H1 (cell line): Measurements from ENCODE around the gene SYMPK. TPM values are rescaled to one million over a fixed set of nuclear protein-coding genes. Genes with fewer than 3 reads are reported as not detected.

Experiments used
- CTCF ChIA-PET: fragments of 300-600 bp; sonication (Branson Sonifier 250); formaldehyde crosslinking; loops from one replicate; lab custom pipeline; 2021; ENCODE audit not compliant: partially characterized antibody; lab: Charles Lee
- POLR2A ChIA-PET: fragments of 300-600 bp; sonication (Branson Sonifier 250); formaldehyde crosslinking; loops from one replicate; lab custom pipeline; 2021; ENCODE audit warnings: inconsistent platforms; ENCODE audit not compliant: partially characterized antibody; lab: Charles Lee
- DNase-seq, 2 experiments: peaks; one replicate each; pipeline versions ENCODE4 v3.0.0 to v3.0.0-alpha.2; 2010 to 2022; ENCODE audit warnings: low spot score in 2 of 2, low read depth in 1 of 2, mixed read lengths in 1 of 2
- FAIRE-seq: peaks from 2 replicates; lab custom pipeline; 2011; peaks lifted over from hg19 to GRCh38; lab: Jason Lieb, UNC
- H2AFZ ChIP-seq: 2 replicates; pipeline ENCODE4 v1.8.1; 2012; ENCODE audit warnings: low read length, inconsistent platforms
- H2AK5ac ChIP-seq: 2 replicates; pipeline ENCODE4 v1.6.1; 2013; ENCODE audit warnings: low read depth, low read length
- H2BK120ac ChIP-seq: replicated peaks from 2 replicates; pipeline ENCODE3; 2013; ENCODE audit warnings: low read depth, low read length, inconsistent platforms
- H2BK12ac ChIP-seq: 2 replicates; pipeline ENCODE4 v1.6.1; 2013; ENCODE audit warnings: low read depth, low read length
- H2BK15ac ChIP-seq: 2 replicates; pipeline ENCODE4 v1.6.1; 2013; ENCODE audit warnings: low read length
- H2BK20ac ChIP-seq: 2 replicates; pipeline ENCODE4 v1.6.1; 2013; ENCODE audit warnings: low read length
- H2BK5ac ChIP-seq: 2 replicates; pipeline ENCODE4 v1.6.1; 2013; ENCODE audit warnings: low read depth, low read length
- H3K14ac ChIP-seq: 2 replicates; pipeline ENCODE4 v1.6.1; 2013; ENCODE audit warnings: inconsistent platforms; ENCODE audit not compliant: insufficient read length
- H3K18ac ChIP-seq: 2 replicates; pipeline ENCODE4 v1.6.1; 2013; ENCODE audit warnings: low read length; ENCODE audit errors: extremely low read depth
- H3K23ac ChIP-seq: 2 replicates; pipeline ENCODE4 v1.6.1; 2013; ENCODE audit warnings: inconsistent platforms; ENCODE audit not compliant: insufficient read length
- H3K23me2 ChIP-seq: 2 replicates; pipeline ENCODE4 v1.6.1; 2013; ENCODE audit warnings: low read depth, low read length
- H3K27ac ChIP-seq: 2 replicates; pipeline ENCODE4 v1.6.1; 2011; ENCODE audit warnings: low read depth, low read length, inconsistent platforms
- H3K27me3 ChIP-seq, 4 experiments: replicated peaks in 1 of 4; 1 replicate in 1 of 4; 2 replicates in 3 of 4; pipeline versions ENCODE4 v1.6.1 to v1.8.1; 2011 to 2013; ENCODE audit warnings: low read length in 3 of 4, mild to moderate bottlenecking in 3 of 4, inconsistent platforms in 2 of 4, mixed read lengths in 2 of 4, moderate library complexity in 1 of 4; ENCODE audit not compliant: control insufficient read depth in 3 of 4, insufficient read depth in 3 of 4; ENCODE audit errors: extremely low read depth in 1 of 4
- H3K36me3 ChIP-seq, 4 experiments: 2 replicates each; pipeline versions ENCODE4 v1.6.1 to v1.8.1; 2011 to 2013; ENCODE audit warnings: mild to moderate bottlenecking in 4 of 4, low read length in 3 of 4, moderate library complexity in 2 of 4, control low read depth in 1 of 4, inconsistent platforms in 1 of 4; ENCODE audit not compliant: insufficient read depth in 4 of 4, control insufficient read depth in 2 of 4
- H3K4ac ChIP-seq: replicated peaks from 2 replicates; pipeline ENCODE3; 2013; ENCODE audit warnings: low read length, low read depth, mixed read lengths, inconsistent platforms; ENCODE audit not compliant: insufficient read length
- H3K4me1 ChIP-seq, 4 experiments: replicated peaks in 1 of 4; 1 replicate in 1 of 4; 2 replicates in 3 of 4; pipeline versions ENCODE4 v1.6.1 to v1.8.1; 2011 to 2013; ENCODE audit warnings: low read length in 3 of 4, inconsistent platforms in 2 of 4, mixed read lengths in 1 of 4; ENCODE audit not compliant: insufficient read depth in 4 of 4, control insufficient read depth in 3 of 4
- H3K4me2 ChIP-seq, 2 experiments: 2 replicates each; pipeline versions ENCODE4 v1.6.1 to v1.8.1; 2011 to 2013; ENCODE audit warnings: low read depth in 2 of 2, low read length in 2 of 2, control low read depth in 1 of 2, inconsistent platforms in 1 of 2, mild to moderate bottlenecking in 1 of 2; ENCODE audit not compliant: insufficient read depth in 1 of 2
- H3K4me3 ChIP-seq, 4 experiments: fragments of 200-600, 300-600 bp in 1 of 4; sonication (generic), shearing (Covaris generic), sonication (Bioruptor Twin) in 1 of 4; 2 replicates each; pipeline versions ENCODE4 v1.5.1 to v1.8.1; 2011 to 2016; ENCODE audit warnings: low read length in 4 of 4, low read depth in 3 of 4, control low read depth in 2 of 4, inconsistent platforms in 2 of 4, mild to moderate bottlenecking in 2 of 4, mixed read lengths in 1 of 4, moderate library complexity in 1 of 4; ENCODE audit not compliant: insufficient read depth in 2 of 4; ENCODE audit errors: extremely low read depth in 1 of 4
- H3K56ac ChIP-seq: replicated peaks from 2 replicates; pipeline ENCODE3; 2013; ENCODE audit warnings: low read depth, mild to moderate bottlenecking, mixed read lengths, low read length, inconsistent platforms; ENCODE audit not compliant: insufficient read length
- H3K79me1 ChIP-seq: 2 replicates; pipeline ENCODE4 v1.6.1; 2013; ENCODE audit warnings: low read depth, low read length, control low read depth
- H3K79me2 ChIP-seq, 2 experiments: 2 replicates each; pipeline versions ENCODE4 v1.6.1 to v1.8.1; 2012 to 2013; ENCODE audit warnings: low read length in 2 of 2, mild to moderate bottlenecking in 2 of 2, inconsistent platforms in 1 of 2; ENCODE audit not compliant: insufficient read depth in 2 of 2, control insufficient read depth in 1 of 2
- H3K9ac ChIP-seq, 4 experiments: replicated peaks in 1 of 4; 1 replicate in 1 of 4; 2 replicates in 3 of 4; pipeline versions ENCODE4 v1.6.1 to v1.8.1; 2011 to 2013; ENCODE audit warnings: low read depth in 3 of 4, low read length in 3 of 4, control low read depth in 2 of 4, mild to moderate bottlenecking in 2 of 4, moderate library complexity in 2 of 4, inconsistent platforms in 1 of 4; ENCODE audit errors: extremely low read depth in 1 of 4
- H3K9me3 ChIP-seq, 2 experiments: 2 replicates each; pipeline versions ENCODE4 v1.6.1 to v1.8.1; 2012 to 2013; ENCODE audit warnings: mild to moderate bottlenecking in 2 of 2, moderate library complexity in 2 of 2, control low read depth in 1 of 2, inconsistent platforms in 1 of 2, low read depth in 1 of 2, low read length in 1 of 2, mixed read lengths in 1 of 2; ENCODE audit not compliant: insufficient read depth in 2 of 2
- H4K20me1 ChIP-seq, 2 experiments: replicated peaks in 1 of 2; 2 replicates each; pipeline versions ENCODE3 to v1.8.1; 2011 to 2013; ENCODE audit warnings: inconsistent platforms in 2 of 2, low read length in 2 of 2, mild to moderate bottlenecking in 1 of 2; ENCODE audit not compliant: insufficient read depth in 2 of 2, control insufficient read depth in 1 of 2
- H4K5ac ChIP-seq: 2 replicates; pipeline ENCODE4 v1.6.1; 2013; ENCODE audit warnings: low read length, low read depth, mixed read lengths, inconsistent platforms; ENCODE audit not compliant: insufficient read length
- H4K8ac ChIP-seq: 2 replicates; pipeline ENCODE4 v1.8.0; 2013; ENCODE audit warnings: mild to moderate bottlenecking, moderate library complexity, low read length, inconsistent platforms; ENCODE audit not compliant: insufficient read depth; ENCODE audit errors: extremely low read depth
- H4K91ac ChIP-seq: replicated peaks from 2 replicates; pipeline ENCODE3; 2013; ENCODE audit warnings: low read length, mixed read lengths, inconsistent platforms; ENCODE audit not compliant: insufficient read length
- CBX5 ChIP-seq: fragments of 300-800, 300-1000 bp; sonication (generic); IDR thresholded peaks from 2 replicates; pipeline ENCODE4 v1.7.1; 2016; ENCODE audit warnings: antibody characterized with exemption, low read length, low read depth
- CHD2 ChIP-seq: IDR thresholded peaks from 2 replicates; pipeline ENCODE4 v1.6.1; 2012; ENCODE audit warnings: low read length, improper control_type of control experiment
- EP300 ChIP-seq, 2 experiments: IDR thresholded peaks; 1 replicate in 1 of 2; 2 replicates in 1 of 2; pipeline ENCODE4 v1.6.1; 2011 to 2012; ENCODE audit warnings: low read depth in 2 of 2, low read length in 2 of 2, mild to moderate bottlenecking in 2 of 2, borderline replicate concordance in 1 of 2, inconsistent platforms in 1 of 2, moderate library complexity in 1 of 2
- GABPA ChIP-seq: IDR thresholded peaks from 2 replicates; pipeline ENCODE4 v1.6.1; 2011; ENCODE audit warnings: mild to moderate bottlenecking, low read length, moderate library complexity, borderline replicate concordance; ENCODE audit not compliant: insufficient read depth
- HDAC2 ChIP-seq, 2 experiments: fragments of 300-600 bp in 1 of 2; sonication (generic) in 1 of 2; IDR thresholded peaks; 2 replicates each; pipeline ENCODE4 v1.6.1; 2011 to 2012; ENCODE audit warnings: low read depth in 2 of 2, low read length in 2 of 2, mild to moderate bottlenecking in 2 of 2, moderate library complexity in 2 of 2, borderline replicate concordance in 1 of 2, inconsistent platforms in 1 of 2
- JUND ChIP-seq: IDR thresholded peaks from 2 replicates; pipeline ENCODE4 v1.6.1; 2011; ENCODE audit warnings: mild to moderate bottlenecking, improper control_type of control experiment, low read length
- WGBS, 2 experiments: shearing (Covaris generic) in 1 of 2; methylation state at CpG; one replicate each; pipeline versions ENCODE4 v1.1.6 to v1.1.7; 2013 to 2015; ENCODE audit warnings: low lambda C conversion rate in 2 of 2, mixed read lengths in 2 of 2, inconsistent platforms in 1 of 2, low coverage in 1 of 2, missing lambda C conversion rate in 1 of 2; ENCODE audit not compliant: insufficient replicate concordance in 2 of 2, insufficient coverage in 1 of 2, insufficient read length in 1 of 2; ENCODE audit errors: extremely low coverage in 1 of 2, missing lambda C conversion rate in 1 of 2; 5-methylcytosine and 5-hydroxymethylcytosine counted together
- polyA plus RNA-seq, 7 experiments: library from polyadenylated mRNA; depleted of rRNA in 3 of 7; stranded (reverse) in 5 of 7; unstranded in 2 of 7; fragments of >200 nt in 5 of 7; fragments of 200-250 nt in 2 of 7; gene quantifications; 1 replicate in 5 of 7; 2 replicates in 1 of 7; 4 replicates in 1 of 7; pipeline versions ENCODE4 v1.2.1 to v1.2.3, GENCODE V29; 2011 to 2013; ENCODE audit warnings: missing spikeins in 2 of 7, mixed read lengths in 2 of 7
- total RNA-seq: library from RNA; stranded (reverse); fragmentation: NEBNext Ultra II Directional; extraction: Animal tissue kit (Norgen Biotek cat#: 25700); gene quantifications from 2 replicates; pipeline ENCODE4 v1.2.1, GENCODE V29; 2021
- TF ChIP-seq, protein P1 (sequence below): IDR thresholded peaks from 2 replicates; pipeline ENCODE4 v1.6.1; 2011; ENCODE audit warnings: low read length, improper control_type of control experiment

The SYMPK gene
- total and polyA plus RNA-seq, 2 of the 8 experiments (the other 6 are each of a cell fraction or from before 2014, with no cell fraction given): 93.6 to 99.5 TPM

DNA sequence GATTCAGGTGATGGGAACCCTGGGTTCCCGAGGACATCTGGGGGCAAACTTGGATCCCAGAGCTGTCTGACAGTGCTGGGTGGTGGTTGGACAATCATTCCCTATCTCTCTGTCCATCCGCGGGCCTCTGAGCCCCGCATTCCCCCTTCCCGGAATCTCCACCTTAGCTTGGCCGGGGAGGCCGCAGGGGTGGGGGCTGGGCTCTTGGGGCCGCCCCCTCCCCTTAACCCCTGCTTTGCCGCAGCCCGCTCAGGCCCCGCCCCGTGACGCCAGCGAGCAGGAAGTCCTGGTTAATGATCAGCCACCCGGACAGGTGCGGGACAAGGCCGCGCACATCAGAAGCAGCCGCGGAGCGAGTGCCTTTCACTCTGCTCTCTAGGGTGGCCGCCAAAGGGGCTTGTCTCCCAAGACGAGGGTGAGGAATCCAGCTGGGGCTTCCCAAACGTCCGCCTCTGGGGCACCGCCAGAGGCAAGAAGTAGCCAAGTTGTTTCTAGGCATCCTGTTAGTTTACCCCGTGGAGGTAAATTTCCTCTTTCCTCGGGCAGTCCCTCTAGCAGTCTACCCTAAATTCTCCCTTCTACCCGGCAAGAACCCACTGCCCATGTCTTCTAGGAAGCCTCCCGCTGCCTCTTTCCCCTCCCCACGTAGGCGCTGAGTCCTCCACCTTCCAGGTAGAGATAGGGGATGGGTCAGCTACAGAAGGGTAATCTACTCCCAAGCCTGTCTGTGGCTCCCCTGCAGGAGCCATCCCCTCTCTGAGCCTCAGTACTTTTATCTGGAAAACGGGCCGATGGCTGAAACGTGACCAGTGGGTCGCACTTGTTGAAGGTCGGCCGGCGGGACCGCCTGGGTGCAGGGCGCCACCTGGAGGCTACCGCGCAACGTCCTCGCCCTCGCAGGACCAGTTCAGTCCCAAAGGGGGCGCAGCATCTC, 20.0 kb upstream of the SYMPK start:
- Histone ChIP-seq H2BK12ac (peak overlapping the region; percentile 85; the same call in 1 of the 2 replicates), H3K9me3 (no peaks in the 10 kb centered on the region), H4K20me1 (peaks cover 3 to 14% of the 10 kb centered on the region in 2 experiments), H3K14ac (no peak overlapping the region), H2BK5ac (peak overlapping the region; percentile 90; the same call in 1 of the 2 replicates), H2AK5ac (no peak overlapping the region), H3K18ac (peak overlapping the region; percentile 73), H3K23me2 (peaks cover 11% of the 10 kb centered on the region; the same call in 1 of the 2 replicates), H3K79me1 (0 out of 2 replicates have a peak, but pooled peaks cover 3% of the 10 kb centered on the region), H3K79me2 (no peaks in the 10 kb centered on the region; a peak in 1 of 4 replicates), H3K4me1 (peaks cover 6 to 28% (median 18%) of the 10 kb centered on the region in 4 experiments), H3K56ac (no peak overlapping the region), H3K27me3 (no peaks in the 10 kb centered on the region), H3K4ac (peak overlapping the region; percentile 20), H3K36me3 (peaks cover 0 to 7% (median 0%) of the 10 kb centered on the region in 4 experiments; a peak in 1 of 8 replicates), H3K4me3 (peak overlapping the region; percentile 19 to 59 (median 48)), H2BK120ac (peak overlapping the region; percentile 11), H4K8ac (peak overlapping the region; percentile 7; the same call in 1 of the 2 replicates), H3K9ac (peak overlapping the region in 1 of 4 experiments; percentile 20; a peak in 2 of 7 replicates), H3K23ac (no peak overlapping the region), H2BK20ac (0 out of 2 replicates have a peak overlapping the region, but pooled peaks have one; percentile 75), H4K5ac (peak overlapping the region; percentile 25), H3K27ac (peak overlapping the region; percentile 41), H3K4me2 (peak overlapping the region; percentile 78 to 83), H2AFZ (no peak overlapping the region), H2BK15ac (peak overlapping the region; percentile 12; the same call in 1 of the 2 replicates), H4K91ac (peak overlapping the region; percentile 96)
- WGBS, 2 experiments: 4% methylated on average over 39 of the region's 47 CpGs; no CpG with 5 or more reads in 1 of the 2 experiments
- DNase-seq: peak in 1 of 2 experiments; percentile 98
- ChIA-PET POLR2A (interaction anchor here (0.8 to 9.8 kb wide), 7 partner anchors 9 to 104 kb away, joined by 3 to 277 read pairs (median 4); partner anchors contain the start of genes FOXA3 and SYMPK), CTCF (interaction anchor here (0.8 to 10.7 kb wide), 20 partner anchors 9 to 203 kb away, joined by 3 to 208 read pairs (median 4); partner anchors contain the start of genes FOXA3, MYPOP and SYMPK)
- FAIRE-seq: no peak
- TF ChIP-seq JUND (peak; percentile 60), EP300 (IDR thresholded peaks at IDR 0.05; ENCODE audit: borderline replicate concordance in 1 of 2, low read depth in 2 of 2, low read length in 2 of 2) (peak in 1 of 2 experiments; percentile 74; a peak in 1 of 3 replicates), CHD2 (0 out of 2 replicates have a peak, but pooled peaks have one; percentile 35), CBX5 (no peak), HDAC2 (IDR thresholded peaks at IDR 0.05; ENCODE audit: borderline replicate concordance in 1 of 2, low read depth in 2 of 2, low read length in 2 of 2) (peak; percentile 85 to 100; a peak in 3 of 4 replicates), GABPA (0 out of 2 replicates have a peak, but pooled peaks have one; percentile 20)
- TF ChIP-seq, protein P1, sequence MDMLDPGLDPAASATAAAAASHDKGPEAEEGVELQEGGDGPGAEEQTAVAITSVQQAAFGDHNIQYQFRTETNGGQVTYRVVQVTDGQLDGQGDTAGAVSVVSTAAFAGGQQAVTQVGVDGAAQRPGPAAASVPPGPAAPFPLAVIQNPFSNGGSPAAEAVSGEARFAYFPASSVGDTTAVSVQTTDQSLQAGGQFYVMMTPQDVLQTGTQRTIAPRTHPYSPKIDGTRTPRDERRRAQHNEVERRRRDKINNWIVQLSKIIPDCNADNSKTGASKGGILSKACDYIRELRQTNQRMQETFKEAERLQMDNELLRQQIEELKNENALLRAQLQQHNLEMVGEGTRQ: peak; percentile 11; the same call in 1 of the 2 replicates
